Gastroesophageal sphincter (tissue), 3 donors: ENCODE results near the gene EFCAB5.

ENCODE experiments used
- CTCF ChIP-seq, 4 experiments: fragments of 200-600 bp in 2 of 4; fragments of 450-650 bp in 2 of 4; sonication (generic) in 1 of 4; IDR thresholded peaks; one replicate each; pipeline ENCODE4 v1.5.1; 2017 to 2019; ENCODE audit warnings: antibody characterized with exemption in 4 of 4, mild to moderate bottlenecking in 2 of 4, moderate library complexity in 2 of 4
- EP300 ChIP-seq: sonication (generic); formaldehyde crosslinking; IDR thresholded peaks from one replicate; pipeline ENCODE4 v1.6.1; 2017; ENCODE audit warnings: antibody characterized with exemption, mild to moderate bottlenecking
- POLR2AphosphoS5 ChIP-seq: sonication (generic); formaldehyde crosslinking; IDR thresholded peaks from one replicate; pipeline ENCODE4 v1.6.1; 2017; ENCODE audit warnings: antibody characterized with exemption

- TF ChIP-seq EP300 (no peak), CTCF (IDR thresholded peaks at IDR 0.05) (no peak), POLR2AphosphoS5 (no peak)
Observed at GRCh38 chr17:29949696-29950095, 8.3 kb downstream of the EFCAB5 start.
